GM23338 (cell line): ENCODE data around the gene NQO1. TPM values are rescaled to one million over a fixed set of nuclear protein-coding genes. Genes with fewer than 3 reads are reported as not detected.

Experiments
- ATAC-seq: fragments of 200-7000 bp; cut with Tn5 transposase; 3 replicates; pipeline ENCODE4 v1.9.1; 2020
- DNase-seq: peaks from one replicate; pipeline ENCODE4 v3.0.0-alpha.2; 2015; ENCODE audit warnings: low spot score
- H2AFZ ChIP-seq: fragments of 200-600 bp; sonication (generic); 2 replicates; pipeline ENCODE4 v1.8.0; 2016; ENCODE audit warnings: antibody characterized with exemption, mild to moderate bottlenecking, moderate library complexity
- H3F3A ChIP-seq: fragments of 200-600 bp; sonication (generic); replicated peaks from 2 replicates; pipeline ENCODE4 v1.8.0; 2017; ENCODE audit warnings: antibody characterized with exemption, mixed run types, low read depth
- H3K27ac ChIP-seq: fragments of 200-600 bp; sonication (generic); 2 replicates; pipeline ENCODE4 v1.6.1; 2016; ENCODE audit warnings: low read depth
- H3K27me3 ChIP-seq: fragments of 200-600 bp; sonication (generic); 2 replicates; pipeline ENCODE4 v1.8.0; 2016; ENCODE audit warnings: mild to moderate bottlenecking, mixed run types, moderate library complexity; ENCODE audit not compliant: insufficient read depth
- H3K36me3 ChIP-seq: fragments of 200-600 bp; sonication (generic); 2 replicates; pipeline ENCODE4 v1.8.0; 2016; ENCODE audit warnings: mild to moderate bottlenecking; ENCODE audit not compliant: insufficient read depth
- H3K4me1 ChIP-seq: fragments of 200-600 bp; sonication (generic); 2 replicates; pipeline ENCODE4 v1.8.0; 2016; ENCODE audit warnings: mild to moderate bottlenecking, moderate library complexity; ENCODE audit not compliant: insufficient read depth
- H3K4me2 ChIP-seq: fragments of 200-600 bp; sonication (generic); 2 replicates; pipeline ENCODE4 v1.7.1; 2017; ENCODE audit warnings: mixed run types
- H3K4me3 ChIP-seq: fragments of 200-600 bp; sonication (generic); 2 replicates; pipeline ENCODE4 v1.6.1; 2016; ENCODE audit warnings: mixed run types
- H3K79me2 ChIP-seq: fragments of 200-600 bp; sonication (generic); replicated peaks from 2 replicates; pipeline ENCODE4 v1.8.0; 2017; ENCODE audit warnings: mild to moderate bottlenecking; ENCODE audit not compliant: insufficient read depth
- H3K9me2 ChIP-seq: fragments of 200-600 bp; sonication (generic); 2 replicates; pipeline ENCODE4 v1.8.0; 2017; ENCODE audit not compliant: insufficient read depth
- H4K20me1 ChIP-seq: fragments of 200-600 bp; sonication (generic); replicated peaks from 2 replicates; pipeline ENCODE4 v1.8.0; 2017; ENCODE audit warnings: mild to moderate bottlenecking; ENCODE audit not compliant: insufficient read depth
- H3K27ac Mint-ChIP-seq: 2 replicates; pipeline ENCODE4 v1.8.0; 2020; ENCODE audit warnings: inconsistent platforms, mild to moderate bottlenecking, moderate library complexity, mixed read lengths
- H3K27me3 Mint-ChIP-seq: 3 replicates; pipeline ENCODE4 v1.8.0; 2022; ENCODE audit warnings: low read depth, mild to moderate bottlenecking, moderate library complexity, mixed read lengths, inconsistent platforms; ENCODE audit not compliant: insufficient read depth, poor library complexity
- H3K36me3 Mint-ChIP-seq: 3 replicates; pipeline ENCODE4 v1.8.0; 2021; ENCODE audit warnings: low read depth, mild to moderate bottlenecking, inconsistent platforms, moderate library complexity, mixed read lengths
- H3K4me1 Mint-ChIP-seq: 3 replicates; pipeline ENCODE4 v1.8.0; 2020; ENCODE audit warnings: mild to moderate bottlenecking, inconsistent platforms, mixed read lengths
- H3K4me3 Mint-ChIP-seq: 3 replicates; pipeline ENCODE4 v1.8.0; 2021; ENCODE audit warnings: moderate library complexity, mild to moderate bottlenecking, inconsistent platforms, mixed read lengths
- H3K9me3 Mint-ChIP-seq: 3 replicates; pipeline ENCODE4 v1.8.0; 2020; ENCODE audit warnings: moderate library complexity, mild to moderate bottlenecking, inconsistent platforms, mixed read lengths
- CREB1 ChIP-seq: fragments of 250-450 bp; sonication (Bioruptor Pico); IDR thresholded peaks from 2 replicates; pipeline ENCODE4 v1.5.0; 2020; ENCODE audit warnings: low read depth, mild to moderate bottlenecking, moderate library complexity
- EZH2 ChIP-seq: fragments of 200-600 bp; sonication (generic); IDR thresholded peaks from one replicate; pipeline ENCODE4 v1.8.0; 2017; ENCODE audit warnings: antibody characterized with exemption, mild to moderate bottlenecking, low read depth; ENCODE audit not compliant: unreplicated experiment
- EZH2phosphoT487 ChIP-seq: fragments of 200-600 bp; sonication (generic); IDR thresholded peaks from one replicate; pipeline ENCODE4 v1.8.1; 2018; ENCODE audit warnings: antibody characterized with exemption; ENCODE audit not compliant: unreplicated experiment
- JUNB ChIP-seq: IDR thresholded peaks from one replicate; pipeline ENCODE4 v1.6.1; 2016; ENCODE audit warnings: antibody characterized with exemption; ENCODE audit not compliant: unreplicated experiment
- NANOG ChIP-seq: IDR thresholded peaks from 2 replicates; pipeline ENCODE4 v1.6.1; 2016; ENCODE audit warnings: antibody characterized with exemption, borderline replicate concordance
- POLR2AphosphoS5 ChIP-seq: IDR thresholded peaks from 2 replicates; pipeline ENCODE4 v1.6.1; 2016; ENCODE audit warnings: antibody characterized with exemption, low read depth
- STAT1 ChIP-seq: IDR thresholded peaks from one replicate; pipeline ENCODE4 v1.6.1; 2016; ENCODE audit warnings: antibody characterized with exemption; ENCODE audit not compliant: unreplicated experiment
- ZNF114 ChIP-seq: fragments of 250-450 bp; sonication (Bioruptor Pico); IDR thresholded peaks from 2 replicates; pipeline ENCODE4 v1.5.0; 2020; ENCODE audit warnings: mild to moderate bottlenecking, moderate library complexity
- ZNF331 ChIP-seq: fragments of 250-450 bp; sonication (Bioruptor Pico); IDR thresholded peaks from 2 replicates; pipeline ENCODE4 v1.5.0; 2020; ENCODE audit warnings: low read depth, mild to moderate bottlenecking, moderate library complexity
- polyA plus RNA-seq: library from polyadenylated mRNA; unstranded; fragments of >200 nt; fragmentation: Nextera tagmentation; extraction: Ambion mirVana; gene quantifications from 2 replicates; pipeline ENCODE4 v1.2.1, GENCODE V29; 2016
- total RNA-seq: library from RNA; depleted of rRNA; stranded (reverse); fragments of >200 nt; shearing (Covaris generic); gene quantifications from 2 replicates; pipeline ENCODE4 v1.2.3, GENCODE V29; 2014
- TF ChIP-seq, protein P1 (sequence below): IDR thresholded peaks from one replicate; pipeline ENCODE4 v1.6.1; 2018; ENCODE audit warnings: antibody characterized with exemption; ENCODE audit not compliant: unreplicated experiment
- TF ChIP-seq, protein P2 (sequence below), 2 experiments: fragments of 200-600 bp in 1 of 2; sonication (generic) in 1 of 2; conservative IDR thresholded peaks; 2 replicates each; pipeline versions ENCODE4 v1.5.1 to v1.6.1; 2016 to 2017; ENCODE audit warnings: antibody characterized with exemption in 2 of 2, low read depth in 2 of 2, mild to moderate bottlenecking in 2 of 2, moderate library complexity in 1 of 2
- TF ChIP-seq, protein P3 (sequence below): IDR thresholded peaks from 2 replicates; pipeline ENCODE4 v1.6.1; 2016; ENCODE audit warnings: antibody characterized with exemption
- TF ChIP-seq, protein P4 (sequence below): fragments of 250-450 bp; sonication (Bioruptor Pico); IDR thresholded peaks from 2 replicates; pipeline ENCODE4 v1.5.0; 2020; ENCODE audit warnings: mild to moderate bottlenecking, moderate library complexity

NQO1 gene
- total and polyA plus RNA-seq, 2 experiments from 2014 or later = 80.9 to 86.3 TPM

DNA sequence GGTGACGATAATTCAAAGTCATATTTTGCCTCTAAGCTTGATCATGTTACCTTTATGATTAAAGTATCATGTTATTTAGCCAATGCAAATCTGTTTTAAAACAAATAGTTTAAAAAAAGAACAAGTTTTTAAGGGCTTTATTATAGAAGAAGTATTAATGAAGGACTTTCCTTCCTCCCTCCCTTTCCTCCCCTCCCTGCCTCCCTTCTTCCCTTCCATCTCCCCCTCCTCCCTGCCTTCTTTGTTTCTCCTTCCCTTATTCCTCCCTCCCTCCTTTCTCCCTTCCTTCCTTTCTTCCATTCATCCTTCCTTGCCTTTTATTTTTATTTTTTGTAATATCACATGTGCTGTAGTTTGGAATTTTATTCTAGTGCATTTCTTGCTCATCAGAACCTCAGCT lies 26.4 kb downstream of the NQO1 start (continued):
- TF ChIP-seq, protein P1, sequence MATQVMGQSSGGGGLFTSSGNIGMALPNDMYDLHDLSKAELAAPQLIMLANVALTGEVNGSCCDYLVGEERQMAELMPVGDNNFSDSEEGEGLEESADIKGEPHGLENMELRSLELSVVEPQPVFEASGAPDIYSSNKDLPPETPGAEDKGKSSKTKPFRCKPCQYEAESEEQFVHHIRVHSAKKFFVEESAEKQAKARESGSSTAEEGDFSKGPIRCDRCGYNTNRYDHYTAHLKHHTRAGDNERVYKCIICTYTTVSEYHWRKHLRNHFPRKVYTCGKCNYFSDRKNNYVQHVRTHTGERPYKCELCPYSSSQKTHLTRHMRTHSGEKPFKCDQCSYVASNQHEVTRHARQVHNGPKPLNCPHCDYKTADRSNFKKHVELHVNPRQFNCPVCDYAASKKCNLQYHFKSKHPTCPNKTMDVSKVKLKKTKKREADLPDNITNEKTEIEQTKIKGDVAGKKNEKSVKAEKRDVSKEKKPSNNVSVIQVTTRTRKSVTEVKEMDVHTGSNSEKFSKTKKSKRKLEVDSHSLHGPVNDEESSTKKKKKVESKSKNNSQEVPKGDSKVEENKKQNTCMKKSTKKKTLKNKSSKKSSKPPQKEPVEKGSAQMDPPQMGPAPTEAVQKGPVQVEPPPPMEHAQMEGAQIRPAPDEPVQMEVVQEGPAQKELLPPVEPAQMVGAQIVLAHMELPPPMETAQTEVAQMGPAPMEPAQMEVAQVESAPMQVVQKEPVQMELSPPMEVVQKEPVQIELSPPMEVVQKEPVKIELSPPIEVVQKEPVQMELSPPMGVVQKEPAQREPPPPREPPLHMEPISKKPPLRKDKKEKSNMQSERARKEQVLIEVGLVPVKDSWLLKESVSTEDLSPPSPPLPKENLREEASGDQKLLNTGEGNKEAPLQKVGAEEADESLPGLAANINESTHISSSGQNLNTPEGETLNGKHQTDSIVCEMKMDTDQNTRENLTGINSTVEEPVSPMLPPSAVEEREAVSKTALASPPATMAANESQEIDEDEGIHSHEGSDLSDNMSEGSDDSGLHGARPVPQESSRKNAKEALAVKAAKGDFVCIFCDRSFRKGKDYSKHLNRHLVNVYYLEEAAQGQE = no peak
- TF ChIP-seq ZNF331 (CRISPR knock-in tag) = no peak

DNA sequence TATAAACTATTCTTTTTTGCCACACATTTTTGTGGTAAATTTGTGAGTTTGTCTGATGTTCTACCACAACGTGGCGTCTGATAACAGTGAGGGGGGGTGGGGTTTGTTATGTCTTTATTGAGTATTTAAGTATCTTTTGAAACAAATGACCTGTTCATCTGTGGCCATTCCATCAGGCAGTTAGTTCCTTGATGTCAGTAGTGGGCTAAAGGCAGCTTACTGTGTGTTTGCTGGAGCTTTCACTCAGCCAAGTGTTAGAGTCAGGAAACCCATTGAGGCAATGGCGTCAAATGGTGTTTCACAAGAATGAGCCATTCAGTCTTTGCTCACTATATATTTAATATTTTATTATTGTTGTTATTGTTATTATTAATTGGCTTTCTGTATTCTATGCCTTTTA lies 28.0 kb downstream of the NQO1 start:
- DNase-seq (no peak), ATAC-seq (no peak)
- Histone ChIP-seq H3K4me1 (no peaks in the 10 kb centered on the region), H3K4me2 (no peak overlapping the region), H3F3A (no peaks in the 10 kb centered on the region), H3K9me2 (no peaks in the 10 kb centered on the region), H3K27me3 (no peaks in the 10 kb centered on the region), H3K79me2 (no peaks in the 10 kb centered on the region), H3K27ac (no peak overlapping the region), H3K4me3 (no peak overlapping the region), H4K20me1 (no peaks in the 10 kb centered on the region), H3K36me3 (peaks cover 8% of the 10 kb centered on the region; the same call in 1 of the 2 replicates), H2AFZ (no peak overlapping the region)
- H3K9me3 Mint-ChIP-seq = no peaks in the 10 kb centered on the region
- H3K4me1 Mint-ChIP-seq = peaks cover 3% of the 10 kb centered on the region; the same call in 1 of the 3 replicates
- H3K27ac Mint-ChIP-seq = no peak overlapping the region
- H3K27me3 Mint-ChIP-seq = peaks cover 2% of the 10 kb centered on the region
- no peak overlapping the region for H3K4me3 Mint-ChIP-seq
- TF ChIP-seq ZNF114 (no peak), JUNB (no peak), EZH2 (no peak), EZH2phosphoT487 (no peak), STAT1 (no peak), ZNF331 (CRISPR knock-in tag) (no peak), CREB1 (no peak), NANOG (no peak), POLR2AphosphoS5 (no peak)
- TF ChIP-seq, protein P2, sequence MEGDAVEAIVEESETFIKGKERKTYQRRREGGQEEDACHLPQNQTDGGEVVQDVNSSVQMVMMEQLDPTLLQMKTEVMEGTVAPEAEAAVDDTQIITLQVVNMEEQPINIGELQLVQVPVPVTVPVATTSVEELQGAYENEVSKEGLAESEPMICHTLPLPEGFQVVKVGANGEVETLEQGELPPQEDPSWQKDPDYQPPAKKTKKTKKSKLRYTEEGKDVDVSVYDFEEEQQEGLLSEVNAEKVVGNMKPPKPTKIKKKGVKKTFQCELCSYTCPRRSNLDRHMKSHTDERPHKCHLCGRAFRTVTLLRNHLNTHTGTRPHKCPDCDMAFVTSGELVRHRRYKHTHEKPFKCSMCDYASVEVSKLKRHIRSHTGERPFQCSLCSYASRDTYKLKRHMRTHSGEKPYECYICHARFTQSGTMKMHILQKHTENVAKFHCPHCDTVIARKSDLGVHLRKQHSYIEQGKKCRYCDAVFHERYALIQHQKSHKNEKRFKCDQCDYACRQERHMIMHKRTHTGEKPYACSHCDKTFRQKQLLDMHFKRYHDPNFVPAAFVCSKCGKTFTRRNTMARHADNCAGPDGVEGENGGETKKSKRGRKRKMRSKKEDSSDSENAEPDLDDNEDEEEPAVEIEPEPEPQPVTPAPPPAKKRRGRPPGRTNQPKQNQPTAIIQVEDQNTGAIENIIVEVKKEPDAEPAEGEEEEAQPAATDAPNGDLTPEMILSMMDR (conservative IDR thresholded peaks at IDR 0.05; ENCODE audit: low read depth in 2 of 2) = no peak
- TF ChIP-seq, protein P3, sequence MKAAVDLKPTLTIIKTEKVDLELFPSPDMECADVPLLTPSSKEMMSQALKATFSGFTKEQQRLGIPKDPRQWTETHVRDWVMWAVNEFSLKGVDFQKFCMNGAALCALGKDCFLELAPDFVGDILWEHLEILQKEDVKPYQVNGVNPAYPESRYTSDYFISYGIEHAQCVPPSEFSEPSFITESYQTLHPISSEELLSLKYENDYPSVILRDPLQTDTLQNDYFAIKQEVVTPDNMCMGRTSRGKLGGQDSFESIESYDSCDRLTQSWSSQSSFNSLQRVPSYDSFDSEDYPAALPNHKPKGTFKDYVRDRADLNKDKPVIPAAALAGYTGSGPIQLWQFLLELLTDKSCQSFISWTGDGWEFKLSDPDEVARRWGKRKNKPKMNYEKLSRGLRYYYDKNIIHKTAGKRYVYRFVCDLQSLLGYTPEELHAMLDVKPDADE = no peak
- TF ChIP-seq, protein P4, sequence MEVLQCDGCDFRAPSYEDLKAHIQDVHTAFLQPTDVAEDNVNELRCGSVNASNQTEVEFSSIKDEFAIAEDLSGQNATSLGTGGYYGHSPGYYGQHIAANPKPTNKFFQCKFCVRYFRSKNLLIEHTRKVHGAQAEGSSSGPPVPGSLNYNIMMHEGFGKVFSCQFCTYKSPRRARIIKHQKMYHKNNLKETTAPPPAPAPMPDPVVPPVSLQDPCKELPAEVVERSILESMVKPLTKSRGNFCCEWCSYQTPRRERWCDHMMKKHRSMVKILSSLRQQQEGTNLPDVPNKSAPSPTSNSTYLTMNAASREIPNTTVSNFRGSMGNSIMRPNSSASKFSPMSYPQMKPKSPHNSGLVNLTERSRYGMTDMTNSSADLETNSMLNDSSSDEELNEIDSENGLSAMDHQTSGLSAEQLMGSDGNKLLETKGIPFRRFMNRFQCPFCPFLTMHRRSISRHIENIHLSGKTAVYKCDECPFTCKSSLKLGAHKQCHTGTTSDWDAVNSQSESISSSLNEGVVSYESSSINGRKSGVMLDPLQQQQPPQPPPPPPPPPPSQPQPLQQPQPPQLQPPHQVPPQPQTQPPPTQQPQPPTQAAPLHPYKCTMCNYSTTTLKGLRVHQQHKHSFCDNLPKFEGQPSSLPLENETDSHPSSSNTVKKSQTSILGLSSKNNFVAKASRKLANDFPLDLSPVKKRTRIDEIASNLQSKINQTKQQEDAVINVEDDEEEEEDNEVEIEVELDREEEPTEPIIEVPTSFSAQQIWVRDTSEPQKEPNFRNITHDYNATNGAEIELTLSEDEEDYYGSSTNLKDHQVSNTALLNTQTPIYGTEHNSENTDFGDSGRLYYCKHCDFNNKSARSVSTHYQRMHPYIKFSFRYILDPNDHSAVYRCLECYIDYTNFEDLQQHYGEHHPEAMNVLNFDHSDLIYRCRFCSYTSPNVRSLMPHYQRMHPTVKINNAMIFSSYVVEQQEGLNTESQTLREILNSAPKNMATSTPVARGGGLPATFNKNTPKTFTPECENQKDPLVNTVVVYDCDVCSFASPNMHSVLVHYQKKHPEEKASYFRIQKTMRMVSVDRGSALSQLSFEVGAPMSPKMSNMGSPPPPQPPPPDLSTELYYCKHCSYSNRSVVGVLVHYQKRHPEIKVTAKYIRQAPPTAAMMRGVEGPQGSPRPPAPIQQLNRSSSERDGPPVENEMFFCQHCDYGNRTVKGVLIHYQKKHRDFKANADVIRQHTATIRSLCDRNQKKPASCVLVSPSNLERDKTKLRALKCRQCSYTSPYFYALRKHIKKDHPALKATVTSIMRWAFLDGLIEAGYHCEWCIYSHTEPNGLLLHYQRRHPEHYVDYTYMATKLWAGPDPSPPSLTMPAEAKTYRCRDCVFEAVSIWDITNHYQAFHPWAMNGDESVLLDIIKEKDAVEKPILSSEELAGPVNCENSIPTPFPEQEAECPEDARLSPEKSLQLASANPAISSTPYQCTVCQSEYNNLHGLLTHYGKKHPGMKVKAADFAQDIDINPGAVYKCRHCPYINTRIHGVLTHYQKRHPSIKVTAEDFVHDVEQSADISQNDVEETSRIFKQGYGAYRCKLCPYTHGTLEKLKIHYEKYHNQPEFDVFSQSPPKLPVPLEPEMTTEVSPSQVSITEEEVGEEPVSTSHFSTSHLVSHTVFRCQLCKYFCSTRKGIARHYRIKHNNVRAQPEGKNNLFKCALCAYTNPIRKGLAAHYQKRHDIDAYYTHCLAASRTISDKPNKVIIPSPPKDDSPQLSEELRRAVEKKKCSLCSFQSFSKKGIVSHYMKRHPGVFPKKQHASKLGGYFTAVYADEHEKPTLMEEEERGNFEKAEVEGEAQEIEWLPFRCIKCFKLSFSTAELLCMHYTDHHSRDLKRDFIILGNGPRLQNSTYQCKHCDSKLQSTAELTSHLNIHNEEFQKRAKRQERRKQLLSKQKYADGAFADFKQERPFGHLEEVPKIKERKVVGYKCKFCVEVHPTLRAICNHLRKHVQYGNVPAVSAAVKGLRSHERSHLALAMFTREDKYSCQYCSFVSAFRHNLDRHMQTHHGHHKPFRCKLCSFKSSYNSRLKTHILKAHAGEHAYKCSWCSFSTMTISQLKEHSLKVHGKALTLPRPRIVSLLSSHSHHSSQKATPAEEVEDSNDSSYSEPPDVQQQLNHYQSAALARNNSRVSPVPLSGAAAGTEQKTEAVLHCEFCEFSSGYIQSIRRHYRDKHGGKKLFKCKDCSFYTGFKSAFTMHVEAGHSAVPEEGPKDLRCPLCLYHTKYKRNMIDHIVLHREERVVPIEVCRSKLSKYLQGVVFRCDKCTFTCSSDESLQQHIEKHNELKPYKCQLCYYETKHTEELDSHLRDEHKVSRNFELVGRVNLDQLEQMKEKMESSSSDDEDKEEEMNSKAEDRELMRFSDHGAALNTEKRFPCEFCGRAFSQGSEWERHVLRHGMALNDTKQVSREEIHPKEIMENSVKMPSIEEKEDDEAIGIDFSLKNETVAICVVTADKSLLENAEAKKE (CRISPR knock-in tag) = no peak
- peaks cover 16% of the 10 kb centered on the region for H3K36me3 Mint-ChIP-seq
